Measurements from ENCODE around the gene RIN2. TPM values are rescaled to one million over a fixed set of nuclear protein-coding genes. Genes with fewer than 3 reads are reported as not detected.

The RIN2 gene
- total and polyA plus RNA-seq, 2 of the 4 experiments (the other 2 are of a cell fraction) = 16.1 to 72.2 TPM

GRCh38 chr20:19802099-19802491, 44.0 kb downstream of the RIN2 start:
- H3K27me3 ChIP-seq (ENCODE audit: control insufficient read depth, insufficient read depth, low read length) = no peaks in the 10 kb centered on the region
- ChIA-PET CTCF (no interaction called here), POLR2A (ENCODE audit: unreplicated experiment) (no interaction called here)
- peaks cover 10% of the 10 kb centered on the region for H3K4me1 ChIP-seq (ENCODE audit: control insufficient read depth, insufficient read depth, low read length)
- no peak overlapping the region for H3K4me2 ChIP-seq (ENCODE audit: low read depth, low read length)
- dilution Hi-C loops (cut with HindIII; ENCODE audit: low sequenced_read_pairs, unreplicated experiment) = no loop called here
- no peak overlapping the region for H2BK15ac ChIP-seq (ENCODE audit: low read depth, low read length)
- intact Hi-C loops (cut with micrococcal nuclease) = no loop called here
- no peak overlapping the region for H4K5ac ChIP-seq (ENCODE audit: low read depth, low read length)
- H3K79me1 ChIP-seq (ENCODE audit: low read depth in 1 of 2, low read length in 2 of 2) = peaks cover 9 to 27% of the 10 kb centered on the region in 2 experiments; a peak in 3 of 4 replicates
- H2BK20ac ChIP-seq (ENCODE audit: low read depth, low read length) = no peak overlapping the region
- in situ Hi-C loops (cut with MboI; ENCODE audit: low sequenced_read_pairs) = no loop called here
- H2AK9ac ChIP-seq (replicated peaks; ENCODE audit: low read depth, low read length, poor library complexity) = no peak overlapping the region
- TF ChIP-seq ELK1 (IDR thresholded peaks at IDR 0.05; ENCODE audit: borderline replicate concordance, low read depth, low read length) (no peak), BHLHE40 (IDR thresholded peaks at IDR 0.05; ENCODE audit: low read depth, low read length) (no peak), MXI1 (IDR thresholded peaks at IDR 0.05; ENCODE audit: borderline replicate concordance, low read depth, low read length) (no peak), RAD21 (IDR thresholded peaks at IDR 0.05; ENCODE audit: low read length) (no peak), NFE2L2 (IDR thresholded peaks at IDR 0.05; ENCODE audit: low read depth, low read length) (no peak)
- peaks cover 30% of the 10 kb centered on the region for H3K36me3 ChIP-seq (ENCODE audit: control insufficient read depth, insufficient read depth, low read length)
- ATAC-seq (ENCODE audit: low read depth) (no peak), DNase-seq (no peak)
- no peaks in the 10 kb centered on the region for H3K9me3 ChIP-seq (ENCODE audit: control insufficient read depth, insufficient read depth, low read length)
- peak overlapping the region; percentile 35; the same call in 1 of the 2 replicates for H3K4ac ChIP-seq (ENCODE audit: low read depth, low read length)
- WGBS, 2 experiments (ENCODE audit: extremely low coverage in 2 of 2, insufficient read length in 1 of 2) = no CpG with 5 or more reads among the region's 6 CpGs
- H2AFZ ChIP-seq (replicated peaks; ENCODE audit: low read length, poor library complexity) = no peak overlapping the region
- H3K18ac ChIP-seq (ENCODE audit: low read depth, low read length) = peak overlapping the region; percentile 16; the same call in 1 of the 2 replicates
- no peaks in the 10 kb centered on the region for H4K20me1 ChIP-seq (ENCODE audit: insufficient read depth, low read length)
- H3K23ac ChIP-seq (ENCODE audit: low read depth, low read length) = no peak overlapping the region
- H2BK120ac ChIP-seq (ENCODE audit: low read depth, low read length) = no peak overlapping the region
- H4K8ac ChIP-seq (ENCODE audit: low read depth in 2 of 2, low read length in 2 of 2) = no peak overlapping the region; a peak in 1 of 4 replicates
- no peak overlapping the region for H3K56ac ChIP-seq (ENCODE audit: extremely low read depth, insufficient read depth, low read length)
- H4K91ac ChIP-seq (ENCODE audit: insufficient read depth, low read depth, low read length) = no peak overlapping the region
- peaks cover 16% of the 10 kb centered on the region for H3K9me1 ChIP-seq (ENCODE audit: insufficient read depth, low read length)
- BruUV-seq (replicated peaks) = no TSS peak
- H3K27ac ChIP-seq (ENCODE audit: insufficient read depth, low read length) = no peak overlapping the region
- H3K14ac ChIP-seq (replicated peaks; ENCODE audit: low read depth, low read length) = no peak overlapping the region
- H2BK5ac ChIP-seq (ENCODE audit: low read depth, low read length, poor library complexity, severe bottlenecking) = no peak overlapping the region
- no peak overlapping the region for H3K9ac ChIP-seq (ENCODE audit: low read depth, low read length)
- peak overlapping the region; percentile 35 for H2AK5ac ChIP-seq (ENCODE audit: low read depth, low read length)
- H3K4me3 ChIP-seq (ENCODE audit: insufficient read depth, low read depth, low read length) = no peak overlapping the region

Measured in IMR-90 (cell line).